ENCODE measurements around the gene TAF4. TPM values are rescaled to one million over a fixed set of nuclear protein-coding genes. Genes with fewer than 3 reads are reported as not detected.

TAF4 gene
- total and polyA plus RNA-seq, 2 of the 13 experiments (the other 11 are each of a cell fraction or from before 2014, with no cell fraction given): 5.9 to 12.0 TPM

GRCh38 chr20:61933481-61933950 is 132.2 kb downstream of the TAF4 start (continued):
- TF ChIP-seq, protein P1, sequence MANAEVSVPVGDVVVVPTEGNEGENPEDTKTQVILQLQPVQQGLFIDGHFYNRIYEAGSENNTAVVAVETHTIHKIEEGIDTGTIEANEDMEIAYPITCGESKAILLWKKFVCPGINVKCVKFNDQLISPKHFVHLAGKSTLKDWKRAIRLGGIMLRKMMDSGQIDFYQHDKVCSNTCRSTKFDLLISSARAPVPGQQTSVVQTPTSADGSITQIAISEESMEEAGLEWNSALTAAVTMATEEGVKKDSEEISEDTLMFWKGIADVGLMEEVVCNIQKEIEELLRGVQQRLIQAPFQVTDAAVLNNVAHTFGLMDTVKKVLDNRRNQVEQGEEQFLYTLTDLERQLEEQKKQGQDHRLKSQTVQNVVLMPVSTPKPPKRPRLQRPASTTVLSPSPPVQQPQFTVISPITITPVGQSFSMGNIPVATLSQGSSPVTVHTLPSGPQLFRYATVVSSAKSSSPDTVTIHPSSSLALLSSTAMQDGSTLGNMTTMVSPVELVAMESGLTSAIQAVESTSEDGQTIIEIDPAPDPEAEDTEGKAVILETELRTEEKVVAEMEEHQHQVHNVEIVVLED (CRISPR knock-in tag; IDR thresholded peaks at IDR 0.05; ENCODE audit: borderline replicate concordance): no peak
- TF ChIP-seq KMT2A (CRISPR knock-in tag; IDR thresholded peaks at IDR 0.05): no peak
- no peak for TF ChIP-seq U2AF2 (IDR thresholded peaks at IDR 0.05; ENCODE audit: low read depth, low read length)
- no peak for TF ChIP-seq USF2 (IDR thresholded peaks at IDR 0.05; ENCODE audit: low read depth, low read length)
- TF ChIP-seq USF2 (CRISPR knock-in tag; IDR thresholded peaks at IDR 0.05; ENCODE audit: borderline replicate concordance): no peak
- TF ChIP-seq ZNF646 (CRISPR knock-in tag; IDR thresholded peaks at IDR 0.05): no peak
- TF ChIP-seq FOXA1 (IDR thresholded peaks at IDR 0.05): no peak
- no peak for TF ChIP-seq FOXA1 (CRISPR knock-in tag; IDR thresholded peaks at IDR 0.05)
- no peak for TF ChIP-seq SIX4 (CRISPR knock-in tag; IDR thresholded peaks at IDR 0.05)

All from HepG2 (cell line).